Measurements from ENCODE around the gene PALMD.

Gene PALMD

DNA sequence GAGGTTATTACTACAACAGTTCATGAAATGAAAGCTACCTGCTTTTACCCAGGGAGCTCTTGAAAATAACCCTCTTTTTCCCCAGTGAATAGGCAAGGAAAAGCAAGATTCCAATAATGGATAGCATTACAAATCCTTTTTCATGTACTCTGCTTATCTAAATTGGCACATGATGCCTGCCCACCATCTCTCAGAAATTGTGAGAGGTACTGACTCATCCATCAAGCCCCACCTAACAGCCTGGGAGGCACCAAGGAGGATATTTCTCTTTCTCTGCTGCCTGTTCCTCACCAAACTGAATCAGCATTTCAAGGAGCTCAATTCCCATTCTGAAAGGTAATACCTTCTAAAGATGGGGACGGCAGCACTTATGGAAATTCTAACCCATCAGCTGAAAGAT, 34.4 kb downstream of the PALMD start:
- DNase-seq (ENCODE audit: low read depth in 2 of 2) = peak; percentile 62 to 63
- H3K4me3 ChIP-seq (replicated peaks in 1 of 2; ENCODE audit: low read depth in 2 of 2, low read length in 2 of 2) = no peak overlapping the region
- TF ChIP-seq, protein P1, sequence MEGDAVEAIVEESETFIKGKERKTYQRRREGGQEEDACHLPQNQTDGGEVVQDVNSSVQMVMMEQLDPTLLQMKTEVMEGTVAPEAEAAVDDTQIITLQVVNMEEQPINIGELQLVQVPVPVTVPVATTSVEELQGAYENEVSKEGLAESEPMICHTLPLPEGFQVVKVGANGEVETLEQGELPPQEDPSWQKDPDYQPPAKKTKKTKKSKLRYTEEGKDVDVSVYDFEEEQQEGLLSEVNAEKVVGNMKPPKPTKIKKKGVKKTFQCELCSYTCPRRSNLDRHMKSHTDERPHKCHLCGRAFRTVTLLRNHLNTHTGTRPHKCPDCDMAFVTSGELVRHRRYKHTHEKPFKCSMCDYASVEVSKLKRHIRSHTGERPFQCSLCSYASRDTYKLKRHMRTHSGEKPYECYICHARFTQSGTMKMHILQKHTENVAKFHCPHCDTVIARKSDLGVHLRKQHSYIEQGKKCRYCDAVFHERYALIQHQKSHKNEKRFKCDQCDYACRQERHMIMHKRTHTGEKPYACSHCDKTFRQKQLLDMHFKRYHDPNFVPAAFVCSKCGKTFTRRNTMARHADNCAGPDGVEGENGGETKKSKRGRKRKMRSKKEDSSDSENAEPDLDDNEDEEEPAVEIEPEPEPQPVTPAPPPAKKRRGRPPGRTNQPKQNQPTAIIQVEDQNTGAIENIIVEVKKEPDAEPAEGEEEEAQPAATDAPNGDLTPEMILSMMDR (IDR thresholded peaks at IDR 0.05; ENCODE audit: low read depth, low read length) = no peak

GRCh38 chr1:99681583-99681982, 35.7 kb downstream of the PALMD start:
- no peak overlapping the region for H3K4me3 ChIP-seq (replicated peaks in 1 of 2; ENCODE audit: low read depth in 2 of 2, low read length in 2 of 2)
- peak; percentile 61 to 76 for DNase-seq (ENCODE audit: low read depth in 2 of 2)
- TF ChIP-seq, protein P1 (IDR thresholded peaks at IDR 0.05; ENCODE audit: low read depth, low read length) = peak; percentile 15

DNA sequence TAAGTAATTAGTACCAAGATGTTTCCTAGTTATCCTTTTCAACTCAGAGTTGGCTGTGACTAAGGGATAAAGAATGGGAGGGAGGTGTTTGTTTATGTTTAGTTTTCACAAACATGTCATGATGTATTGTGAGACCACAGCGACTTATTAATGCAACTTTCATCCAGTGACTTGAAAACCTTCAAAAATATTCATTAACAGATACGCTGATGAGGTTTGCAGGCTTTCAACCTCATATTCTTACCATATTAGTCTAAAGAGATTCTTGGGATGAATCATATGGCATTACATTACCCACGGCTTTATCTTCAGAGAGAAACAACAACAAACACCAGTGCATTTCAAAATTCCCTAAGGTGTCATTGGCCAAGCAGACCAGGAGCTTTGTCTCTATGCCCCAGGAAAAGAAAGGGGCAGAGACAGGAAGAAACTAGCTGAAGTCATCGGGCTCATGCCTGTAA, 36.4 kb downstream of the PALMD start:
- TF ChIP-seq, protein P1 (IDR thresholded peaks at IDR 0.05; ENCODE audit: low read depth, low read length) = no peak
- peak; percentile 75 to 96 for DNase-seq (ENCODE audit: low read depth in 2 of 2)
- H3K4me3 ChIP-seq (replicated peaks in 1 of 2; ENCODE audit: low read depth in 2 of 2, low read length in 2 of 2) = no peak overlapping the region

- peak; percentile 95 to 97 for DNase-seq (ENCODE audit: low read depth in 2 of 2)
- H3K4me3 ChIP-seq (replicated peaks in 1 of 2; ENCODE audit: low read depth in 2 of 2, low read length in 2 of 2) = no peak overlapping the region
- TF ChIP-seq, protein P1 (IDR thresholded peaks at IDR 0.05; ENCODE audit: low read depth, low read length) = peak; percentile 57
These were observed 39.7 kb downstream of the PALMD start for GRCh38 chr1:99685516-99686180.

- no peak overlapping the region for H3K4me3 ChIP-seq (replicated peaks in 1 of 2; ENCODE audit: low read depth in 2 of 2, low read length in 2 of 2)
- DNase-seq (ENCODE audit: low read depth in 2 of 2) = peak; percentile 80 to 84
- TF ChIP-seq, protein P1 (IDR thresholded peaks at IDR 0.05; ENCODE audit: low read depth, low read length) = no peak
These were observed 45.3 kb downstream of the PALMD start for GRCh38 chr1:99691175-99691574.

DNA sequence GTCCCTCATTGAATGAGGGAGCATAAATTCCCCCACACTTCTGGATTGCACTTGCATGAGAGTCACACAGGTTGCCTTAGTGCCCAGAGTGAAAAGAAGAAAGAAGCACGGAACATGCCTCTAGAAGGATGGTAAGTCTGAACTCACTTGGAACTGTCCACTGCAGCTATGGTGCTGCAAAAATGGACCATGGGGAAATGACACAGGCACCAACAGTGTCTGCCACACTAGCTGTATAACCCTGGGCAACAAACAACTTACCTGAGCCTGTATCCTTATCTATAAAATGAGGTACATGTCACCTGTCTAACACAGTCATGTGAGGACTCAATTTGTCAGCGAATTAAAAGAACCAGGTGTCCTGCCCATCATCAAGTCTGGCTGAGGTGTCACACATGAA, 50.7 kb downstream of the PALMD start:
- TF ChIP-seq, protein P1 (IDR thresholded peaks at IDR 0.05; ENCODE audit: low read depth, low read length) = no peak
- no peak overlapping the region for H3K4me3 ChIP-seq (replicated peaks in 1 of 2; ENCODE audit: low read depth in 2 of 2, low read length in 2 of 2)
- no peak for DNase-seq (ENCODE audit: low read depth in 2 of 2)

DNA sequence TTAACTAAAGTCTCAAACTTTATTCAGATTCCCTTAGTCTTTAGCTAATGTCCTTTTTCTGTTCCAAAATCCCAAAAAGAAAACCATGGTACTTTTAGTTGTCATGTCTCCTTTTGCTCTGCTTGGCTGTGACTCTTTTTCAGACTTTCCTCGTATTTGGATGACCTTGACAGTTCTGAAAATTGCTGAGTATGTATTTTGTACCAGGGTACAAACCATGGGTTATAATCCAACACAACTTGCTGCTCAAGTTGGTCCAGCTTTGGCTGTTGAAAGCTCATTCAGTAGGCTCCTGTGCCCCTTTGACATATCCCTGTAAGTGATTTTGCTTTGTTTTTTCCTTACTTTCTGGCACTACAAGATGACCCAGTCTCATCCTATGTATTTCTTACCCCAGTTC, 51.7 kb downstream of the PALMD start:
- H3K4me3 ChIP-seq (replicated peaks in 1 of 2; ENCODE audit: low read depth in 2 of 2, low read length in 2 of 2) = no peak overlapping the region
- TF ChIP-seq, protein P1 (IDR thresholded peaks at IDR 0.05; ENCODE audit: low read depth, low read length) = no peak
- DNase-seq (ENCODE audit: low read depth in 2 of 2) = no peak
